ENCODE measurements around the gene GALNTL6.
A peak's percentile ranks its signal among the peaks of the same experiment; 100 is the strongest.

DNA sequence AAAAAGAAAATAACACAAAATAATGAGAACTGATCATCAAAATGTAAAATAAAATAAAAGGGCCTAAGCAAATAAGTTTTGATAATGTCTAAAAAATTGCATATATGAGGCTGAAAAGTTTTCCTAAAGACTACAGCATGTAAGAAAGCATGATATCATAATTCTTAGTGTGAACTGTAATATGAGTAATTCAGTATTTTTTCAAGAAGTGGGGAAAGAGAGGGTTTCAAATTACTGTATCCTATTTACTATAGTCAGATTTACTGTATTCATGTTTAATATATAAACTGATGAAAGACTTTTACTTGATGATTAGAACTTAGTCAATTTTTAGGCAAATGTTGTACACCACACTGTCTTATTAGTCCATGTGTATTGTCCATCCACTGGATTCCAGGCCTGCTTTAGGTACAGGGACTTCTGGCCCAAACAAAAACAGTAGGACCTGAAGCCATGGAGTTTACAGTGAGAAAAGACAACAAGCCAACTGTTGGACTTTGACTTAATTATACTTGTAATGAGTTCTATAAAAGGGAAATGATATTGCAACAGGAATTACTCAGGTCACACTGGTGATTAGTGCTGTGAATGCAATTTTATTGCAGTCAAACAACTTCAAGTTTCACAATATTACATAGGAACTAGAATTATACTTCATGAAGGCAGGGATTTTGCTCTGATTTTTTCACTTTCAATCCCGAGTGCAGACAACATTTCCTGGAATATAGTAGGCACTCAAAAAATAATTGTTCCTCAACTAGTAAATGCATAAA, 837.7 kb downstream of the GALNTL6 start:
- TF ChIP-seq, protein P1, sequence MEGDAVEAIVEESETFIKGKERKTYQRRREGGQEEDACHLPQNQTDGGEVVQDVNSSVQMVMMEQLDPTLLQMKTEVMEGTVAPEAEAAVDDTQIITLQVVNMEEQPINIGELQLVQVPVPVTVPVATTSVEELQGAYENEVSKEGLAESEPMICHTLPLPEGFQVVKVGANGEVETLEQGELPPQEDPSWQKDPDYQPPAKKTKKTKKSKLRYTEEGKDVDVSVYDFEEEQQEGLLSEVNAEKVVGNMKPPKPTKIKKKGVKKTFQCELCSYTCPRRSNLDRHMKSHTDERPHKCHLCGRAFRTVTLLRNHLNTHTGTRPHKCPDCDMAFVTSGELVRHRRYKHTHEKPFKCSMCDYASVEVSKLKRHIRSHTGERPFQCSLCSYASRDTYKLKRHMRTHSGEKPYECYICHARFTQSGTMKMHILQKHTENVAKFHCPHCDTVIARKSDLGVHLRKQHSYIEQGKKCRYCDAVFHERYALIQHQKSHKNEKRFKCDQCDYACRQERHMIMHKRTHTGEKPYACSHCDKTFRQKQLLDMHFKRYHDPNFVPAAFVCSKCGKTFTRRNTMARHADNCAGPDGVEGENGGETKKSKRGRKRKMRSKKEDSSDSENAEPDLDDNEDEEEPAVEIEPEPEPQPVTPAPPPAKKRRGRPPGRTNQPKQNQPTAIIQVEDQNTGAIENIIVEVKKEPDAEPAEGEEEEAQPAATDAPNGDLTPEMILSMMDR (IDR thresholded peaks at IDR 0.05), result no peak
- TF ChIP-seq POLR2AphosphoS5 (IDR thresholded peaks at IDR 0.05), result peak in 1 of 3 donors; percentile 33
- no peak for TF ChIP-seq POLR2A (IDR thresholded peaks at IDR 0.05)
- no peak for TF ChIP-seq EP300 (IDR thresholded peaks at IDR 0.05; ENCODE audit: low read depth)
